GM18909 (cell line): ENCODE measurements around the gene GRIN1.
A peak's percentile ranks its signal among the peaks of the same experiment; 100 is the strongest.
"Not testable (repeated sequence)": the region's sequence is repeated elsewhere in the genome, so short reads cannot be mapped to it uniquely, and the experiment has no call there.

ENCODE experiments used
- ATAC-seq: cut with Tn5 transposase; IDR thresholded peaks from one replicate; pipeline ENCODE4 v1.9.1; 2021; ENCODE audit warnings: mild to moderate bottlenecking; ENCODE audit not compliant: unreplicated experiment, poor library complexity

Gene GRIN1

DNA sequence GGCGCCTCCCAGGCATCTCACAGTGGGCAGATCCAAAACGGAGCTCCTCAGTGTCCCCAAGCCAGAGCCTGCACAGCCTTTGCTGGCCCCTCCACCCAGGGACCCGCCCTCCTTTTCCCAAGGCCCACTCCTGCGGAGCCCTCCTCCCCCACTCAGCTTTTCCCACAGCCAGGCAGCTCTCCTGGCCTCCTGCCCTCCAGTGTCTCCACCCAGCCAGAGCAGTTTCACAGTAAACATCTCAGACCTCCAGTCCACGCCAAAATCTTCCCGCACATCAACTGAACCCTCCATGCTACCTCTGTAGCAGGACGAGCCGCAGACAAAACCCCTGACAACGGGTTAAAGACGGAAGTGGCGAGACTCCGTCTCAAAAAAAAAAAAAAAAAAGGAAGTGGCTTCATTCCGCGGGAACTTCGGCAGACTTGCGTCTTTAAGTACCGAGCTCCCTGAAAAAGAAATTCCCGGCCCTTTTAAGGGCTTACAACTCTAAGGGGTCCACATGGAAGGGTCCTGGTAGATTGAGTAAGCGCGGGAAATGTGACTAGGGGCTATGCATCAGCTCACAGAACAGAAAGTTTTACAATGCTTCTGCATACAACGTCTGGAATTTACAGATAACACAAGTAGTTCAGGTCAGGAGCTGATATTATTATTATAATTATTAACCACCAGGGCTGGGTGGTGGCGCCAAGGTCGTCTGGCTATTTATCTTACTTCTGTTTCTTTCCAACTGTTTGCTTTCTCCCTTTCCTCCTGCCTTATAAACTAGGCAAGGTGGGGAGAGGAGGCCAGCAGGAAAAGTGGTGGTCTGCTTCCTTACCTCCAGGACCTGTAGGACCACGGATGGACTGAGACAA is 11.4 kb upstream of the GRIN1 start:
- no peak for ATAC-seq

DNA sequence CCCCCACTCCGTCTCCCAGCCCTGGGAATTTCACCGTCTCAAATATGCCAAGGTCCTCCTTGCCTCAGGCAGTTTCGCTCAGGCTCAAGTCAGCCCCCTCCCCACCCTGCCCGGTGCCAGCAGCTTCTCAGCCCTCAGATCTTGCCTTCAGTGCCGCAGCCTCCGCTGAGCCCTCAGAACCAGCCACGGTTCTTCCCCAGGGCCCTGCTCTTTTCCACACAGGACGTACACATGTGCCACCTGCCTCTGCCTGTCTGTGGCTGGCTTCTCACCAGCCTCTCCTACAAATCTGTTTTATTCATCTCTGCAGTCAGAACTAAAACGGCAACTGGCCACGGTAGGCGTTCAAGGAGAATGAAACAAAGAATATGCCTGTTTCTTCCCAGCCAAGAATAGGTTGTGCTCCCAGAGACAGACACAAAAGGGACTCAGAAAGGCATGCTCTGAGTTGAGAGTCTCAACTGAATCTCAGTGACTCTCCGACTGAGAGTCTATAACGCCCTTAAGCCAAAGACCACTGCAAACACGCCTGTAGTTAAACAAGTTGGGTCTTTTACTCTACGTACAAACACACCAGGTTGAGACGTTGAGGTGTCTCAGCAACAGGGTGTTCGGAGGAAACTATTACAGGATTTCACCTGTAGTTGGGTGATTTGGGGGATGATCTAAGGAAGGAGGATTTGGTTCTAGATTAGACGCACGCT is 10.6 kb upstream of the GRIN1 start:
- ATAC-seq = no peak

DNA sequence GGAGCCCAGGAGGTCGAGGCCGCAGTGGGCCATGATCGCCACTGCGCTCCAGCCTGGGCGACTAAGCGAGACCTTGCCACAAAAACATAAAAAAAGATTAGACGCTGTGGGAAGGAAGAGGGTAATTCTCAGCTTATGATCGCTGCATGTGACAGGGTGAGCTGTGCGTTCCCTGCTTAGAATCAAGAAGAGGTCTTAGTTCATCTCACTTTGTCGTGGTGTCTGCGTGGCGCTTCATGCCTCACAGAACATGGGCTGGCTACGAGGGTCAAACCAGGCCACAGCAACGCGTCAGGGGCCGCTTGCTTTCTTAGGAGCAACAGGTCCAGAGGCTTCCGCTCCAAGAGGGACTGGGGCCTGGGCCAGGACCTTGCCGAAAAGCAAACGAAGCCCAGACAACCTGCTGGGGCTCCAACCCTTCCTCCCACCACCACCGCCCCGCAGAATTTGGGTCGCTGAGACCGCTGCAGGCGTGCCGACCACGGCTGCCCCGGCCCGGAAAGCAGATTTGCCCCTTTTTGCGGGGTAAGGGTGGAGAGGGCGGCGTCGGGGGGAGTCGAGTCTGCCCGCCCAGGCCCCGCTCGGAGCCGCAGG is 10.0 kb upstream of the GRIN1 start:
- ATAC-seq = peak; percentile 11

DNA sequence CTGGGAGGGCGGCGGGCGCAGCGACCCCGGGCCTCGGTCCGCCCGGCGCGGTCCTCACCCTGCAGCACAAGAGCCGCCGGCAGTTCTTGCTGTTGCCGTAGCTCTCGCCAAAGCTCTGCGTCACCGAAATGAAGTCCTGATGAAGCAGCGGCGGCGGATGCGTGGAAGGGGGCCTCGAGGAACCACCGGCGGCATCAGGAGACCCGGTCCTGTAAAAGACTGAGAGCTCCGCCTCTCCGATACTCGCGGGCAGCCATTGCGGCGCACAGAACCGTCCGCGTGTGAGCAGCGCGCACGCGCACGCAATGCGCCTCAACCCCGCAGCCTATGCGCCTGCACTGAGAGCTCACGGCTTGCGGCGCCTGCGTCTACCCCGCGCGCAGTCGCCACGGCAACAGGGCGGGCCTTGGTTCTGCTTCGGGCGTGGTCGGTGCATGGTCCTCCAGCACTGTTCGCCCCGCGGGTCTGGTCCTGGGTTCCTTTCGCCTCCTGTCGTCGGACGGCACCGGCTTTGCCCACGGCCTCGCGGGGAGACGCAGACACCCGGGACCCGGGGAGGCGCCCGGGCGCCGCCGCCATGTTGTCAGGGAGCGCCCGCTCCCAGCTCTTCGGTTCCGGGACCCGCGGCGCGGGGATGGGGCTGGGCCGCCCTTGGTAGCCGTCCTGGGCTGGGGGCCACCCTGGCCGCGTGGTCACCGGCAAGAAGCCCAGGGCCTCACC is 9.3 kb upstream of the GRIN1 start:
- peak; percentile 80 for ATAC-seq

DNA sequence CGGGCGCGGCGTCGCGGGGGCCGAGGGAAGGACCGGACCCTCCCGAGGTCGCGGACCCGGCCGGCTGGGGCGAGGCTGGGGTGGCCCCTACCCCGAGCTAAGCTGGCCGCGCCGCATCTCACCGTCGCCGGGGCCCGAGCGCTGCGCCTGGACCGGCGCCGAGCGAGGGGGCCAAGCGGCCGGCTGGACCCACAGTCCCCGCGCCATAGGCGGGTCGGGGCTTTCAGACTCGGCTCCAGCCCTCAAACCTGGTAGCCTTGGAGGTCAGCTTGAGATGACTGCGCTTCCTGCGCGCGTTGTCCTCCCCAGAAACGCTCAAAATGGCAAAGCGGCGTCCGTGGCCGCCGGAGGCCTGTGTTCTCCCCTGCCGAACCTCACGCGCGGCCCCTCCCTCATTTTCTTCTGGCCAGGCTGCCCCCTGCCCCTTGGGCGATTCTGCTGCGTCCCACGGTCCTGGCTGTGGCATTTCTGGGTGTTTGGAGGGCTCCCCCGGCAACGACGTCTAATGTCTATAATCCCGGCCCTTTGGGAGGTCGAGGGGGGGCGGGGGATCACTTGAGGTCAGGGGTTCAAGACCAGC is 8.7 kb upstream of the GRIN1 start:
- peak; percentile 4 for ATAC-seq

DNA sequence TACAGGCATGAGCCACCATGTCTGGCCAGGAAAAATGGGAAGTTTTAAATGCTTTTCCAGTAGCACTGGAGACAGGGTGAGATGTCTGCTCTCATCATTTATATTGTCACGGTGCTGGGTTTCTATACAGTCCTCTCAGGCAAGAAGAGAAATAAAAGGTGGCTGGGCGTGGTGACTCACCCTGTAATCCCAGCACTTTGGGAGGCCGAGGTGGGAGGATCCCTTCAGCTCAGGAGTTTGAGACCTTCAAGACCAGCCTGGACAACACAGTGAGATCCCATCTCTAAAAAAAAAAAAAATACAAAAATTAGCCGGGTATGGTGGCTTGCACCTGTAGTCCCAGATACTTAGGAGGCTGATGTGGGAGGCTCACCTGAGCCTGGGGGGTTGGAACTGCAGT is 4.8 kb upstream of the GRIN1 start:
- ATAC-seq = no peak

DNA sequence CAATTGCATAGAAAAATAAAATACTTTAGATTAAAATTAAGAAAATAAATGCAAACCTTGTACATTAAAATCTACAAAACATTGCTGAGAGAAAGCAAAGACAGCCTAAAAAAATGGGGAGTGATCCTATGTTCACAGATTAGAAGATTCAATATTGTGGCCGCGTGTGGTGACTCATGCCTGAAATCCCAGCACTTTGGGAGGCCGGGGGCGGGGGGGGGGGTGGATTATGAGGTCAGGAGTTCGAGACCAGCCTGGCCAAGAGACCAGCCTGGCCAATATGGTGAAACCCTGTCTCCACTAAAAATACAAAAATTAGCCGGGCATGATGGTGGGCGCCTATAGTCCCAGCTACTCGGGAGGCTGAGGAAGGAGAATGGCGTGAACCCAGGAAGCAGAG is 3.8 kb upstream of the GRIN1 start:
- not testable (repeated sequence) for ATAC-seq

DNA sequence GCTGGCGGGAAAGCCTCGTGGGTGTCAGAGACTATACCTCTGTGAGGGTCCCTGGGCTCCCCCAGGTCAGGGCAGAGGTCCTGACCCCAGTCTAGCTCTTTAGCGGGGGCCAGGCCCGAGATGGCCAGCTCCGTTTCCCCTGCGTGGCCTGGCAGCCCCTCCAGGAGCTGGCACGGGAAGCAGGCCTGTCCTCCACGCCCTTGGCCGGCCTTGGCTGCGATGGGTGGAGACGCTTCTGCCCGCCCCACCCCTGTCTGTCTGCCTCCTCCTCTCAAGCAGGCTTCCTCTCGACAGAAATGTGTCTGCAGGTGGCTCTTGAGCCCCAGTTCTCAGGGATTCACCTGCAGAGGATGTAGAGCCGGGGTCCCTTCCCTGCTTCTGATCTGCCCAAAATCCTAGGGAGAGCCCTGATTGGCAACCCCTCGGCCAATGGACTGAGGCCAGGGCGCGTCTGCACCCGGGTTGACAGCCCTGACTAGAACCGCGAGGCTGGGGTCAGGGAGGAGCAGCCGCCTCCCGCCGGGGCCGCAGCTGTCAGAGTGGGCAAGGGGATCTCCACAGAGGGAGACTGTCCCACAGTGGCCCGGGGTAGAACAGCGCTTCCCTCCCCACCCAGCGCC is 2.6 kb upstream of the GRIN1 start:
- ATAC-seq = no peak

DNA sequence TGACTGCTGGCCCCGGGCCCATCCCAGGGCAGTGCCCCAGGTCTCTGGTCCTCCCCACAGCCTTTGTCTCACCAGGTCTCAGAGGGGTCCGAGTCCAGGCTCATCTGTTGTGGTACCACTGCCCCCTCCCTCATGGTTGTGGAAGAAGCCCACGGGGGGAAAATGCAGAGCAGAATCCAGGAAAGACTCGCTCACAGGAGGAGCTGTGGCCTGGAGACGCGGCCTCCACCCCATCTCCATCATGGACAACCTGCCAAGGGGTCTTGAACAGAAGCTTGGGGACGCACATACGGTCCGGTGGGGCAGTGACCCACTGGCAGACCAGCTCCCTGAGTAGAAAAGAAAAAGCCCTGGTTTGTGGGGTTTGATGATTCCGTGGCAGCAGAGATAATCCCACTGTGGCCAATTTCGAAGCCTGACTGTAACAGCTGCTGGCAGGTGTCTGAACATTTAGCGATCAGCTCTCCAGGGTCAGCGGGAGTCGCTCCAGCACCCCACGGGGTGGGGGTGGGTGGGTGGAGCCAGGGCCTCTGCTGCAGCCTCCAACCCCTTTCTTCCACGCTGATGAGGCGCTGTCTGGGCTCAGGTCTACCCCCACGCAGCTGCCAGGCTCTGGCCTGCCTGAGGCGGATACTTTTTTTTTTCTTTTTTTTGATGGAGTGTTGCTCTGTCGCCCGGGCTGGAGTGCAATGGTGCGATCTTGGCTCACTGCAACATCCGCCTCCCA is 1.9 kb upstream of the GRIN1 start:
- ATAC-seq = no peak

DNA sequence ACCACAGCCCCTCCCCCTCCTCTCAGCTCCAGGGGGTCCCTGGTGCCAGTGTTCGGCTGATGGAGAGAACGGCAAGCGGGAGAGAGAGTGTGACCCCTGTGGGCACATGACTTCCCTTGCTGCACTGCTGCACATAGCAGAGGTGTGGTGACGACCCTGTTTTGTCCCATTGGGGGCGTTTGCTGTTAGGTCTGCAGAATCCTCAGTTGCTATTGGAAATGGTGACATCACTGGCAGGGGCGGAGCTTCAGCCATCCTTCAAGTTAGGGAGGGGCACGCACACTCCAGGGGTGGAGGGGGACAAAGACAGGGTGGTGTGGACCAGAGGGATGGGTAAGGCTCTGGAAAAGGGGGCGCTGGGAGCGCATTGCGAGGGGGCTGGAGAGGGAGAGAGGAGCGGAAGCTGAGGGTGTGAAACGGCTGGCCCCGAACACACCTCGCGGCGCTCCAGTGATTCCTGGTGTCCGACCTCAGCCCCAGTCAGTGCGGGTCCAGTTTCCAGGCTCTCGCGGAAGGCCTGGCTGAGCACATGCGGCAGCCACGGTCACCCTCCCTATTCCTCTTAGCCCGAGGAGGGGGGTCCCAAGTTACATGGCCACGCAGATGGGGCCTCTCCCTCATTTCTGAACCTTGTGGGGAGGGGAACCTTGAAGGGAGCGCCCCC is 764 bp upstream of the GRIN1 start:
- no peak for ATAC-seq

DNA sequence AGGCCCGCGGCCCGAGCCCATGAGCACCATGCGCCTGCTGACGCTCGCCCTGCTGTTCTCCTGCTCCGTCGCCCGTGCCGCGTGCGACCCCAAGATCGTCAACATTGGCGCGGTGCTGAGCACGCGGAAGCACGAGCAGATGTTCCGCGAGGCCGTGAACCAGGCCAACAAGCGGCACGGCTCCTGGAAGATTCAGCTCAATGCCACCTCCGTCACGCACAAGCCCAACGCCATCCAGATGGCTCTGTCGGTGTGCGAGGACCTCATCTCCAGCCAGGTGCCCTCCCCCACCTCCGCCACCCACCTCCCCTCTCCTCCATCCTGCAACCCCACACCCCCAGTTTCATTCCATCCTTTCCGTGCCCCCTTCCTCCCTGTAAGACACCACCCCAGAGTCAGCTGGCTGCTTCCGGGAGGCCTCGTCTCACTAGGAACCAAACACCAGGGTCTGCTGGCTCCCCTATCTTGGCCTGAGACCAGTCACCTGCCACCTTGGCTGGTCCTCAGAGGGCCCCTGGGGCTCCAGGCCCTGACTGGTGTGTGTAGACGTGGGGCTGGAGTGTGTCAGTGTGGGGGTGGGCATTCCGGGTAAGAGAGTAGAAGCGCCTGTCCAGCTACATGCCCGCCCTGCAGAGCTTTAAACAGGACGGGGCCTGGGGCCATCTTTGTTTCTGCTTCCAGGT is 655 bp downstream of the GRIN1 start:
- ATAC-seq = no peak

DNA sequence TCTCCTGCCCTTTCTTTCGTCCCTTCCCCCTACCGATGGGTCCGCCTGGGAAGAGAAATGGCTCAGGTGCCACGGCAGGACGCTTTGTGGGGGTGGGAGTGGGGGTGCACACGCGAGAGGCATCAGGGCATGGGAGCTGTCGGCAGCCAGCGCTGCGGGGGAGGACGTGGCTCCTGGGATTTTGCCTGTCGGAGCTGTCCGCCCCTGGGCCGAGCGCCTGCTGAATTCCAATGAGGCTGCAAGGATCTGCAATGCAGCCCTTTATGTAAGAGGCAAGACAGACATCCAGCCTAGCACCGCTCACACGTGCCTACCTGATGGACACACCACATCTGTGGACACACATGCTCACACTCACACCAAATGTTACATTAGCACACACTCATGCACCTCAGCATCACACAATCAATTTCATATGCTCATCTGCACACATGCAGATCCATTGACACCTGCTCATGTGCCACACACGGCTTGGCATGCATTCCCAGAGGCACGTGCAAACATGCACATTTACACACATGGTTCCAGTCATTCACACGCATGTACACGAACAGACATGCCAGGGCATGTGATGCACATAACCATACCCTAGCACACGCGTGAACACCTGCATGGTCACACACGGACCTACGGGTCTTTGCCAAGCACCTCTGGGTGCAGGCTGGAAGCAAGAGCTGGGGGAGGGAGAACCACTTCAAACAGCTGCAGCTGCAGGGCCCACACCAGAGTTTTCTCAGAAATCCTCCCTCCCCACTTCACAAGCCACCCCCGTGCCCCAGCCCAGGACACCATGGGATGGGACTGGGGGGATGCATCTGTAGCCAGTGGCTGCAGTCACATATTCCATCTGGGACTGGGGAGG is 1.4 kb downstream of the GRIN1 start:
- ATAC-seq = no peak

DNA sequence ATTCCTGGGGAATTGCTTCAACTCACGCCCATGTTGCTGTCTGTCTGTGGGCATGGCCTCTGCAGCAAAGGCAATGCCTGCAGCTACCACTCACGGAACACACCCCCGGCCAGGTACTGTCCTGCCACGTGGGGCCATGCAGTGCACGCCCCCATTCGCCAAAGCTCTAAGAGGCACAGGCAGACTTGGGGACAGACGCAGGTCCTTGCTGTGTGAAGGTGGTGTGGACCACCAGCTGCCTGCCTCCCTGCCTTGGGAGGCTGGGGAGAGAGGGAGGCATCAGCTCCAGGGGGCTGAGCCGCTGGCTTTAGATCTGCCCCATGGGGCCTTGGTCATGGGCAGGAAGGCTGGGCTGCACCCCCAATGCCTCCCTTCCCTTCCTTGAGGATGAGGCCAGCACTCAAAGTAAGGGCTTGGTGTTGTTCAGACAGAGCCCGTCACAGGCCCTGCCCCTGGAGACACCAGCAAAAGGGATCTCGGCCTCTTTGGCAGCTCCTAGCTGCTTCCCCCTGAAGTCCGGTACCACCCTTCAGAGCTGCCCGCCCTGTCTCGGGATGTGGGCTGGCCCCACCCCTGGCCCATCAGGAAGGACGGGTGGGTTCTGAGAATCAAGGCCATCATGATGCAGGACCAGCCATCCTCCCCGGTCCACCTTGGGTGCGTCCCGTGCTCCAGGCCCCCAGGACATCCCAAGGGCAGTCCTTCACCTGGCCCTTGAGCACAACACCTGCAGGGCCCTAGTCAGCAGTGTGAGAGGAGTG is 2.3 kb downstream of the GRIN1 start:
- ATAC-seq = no peak

DNA sequence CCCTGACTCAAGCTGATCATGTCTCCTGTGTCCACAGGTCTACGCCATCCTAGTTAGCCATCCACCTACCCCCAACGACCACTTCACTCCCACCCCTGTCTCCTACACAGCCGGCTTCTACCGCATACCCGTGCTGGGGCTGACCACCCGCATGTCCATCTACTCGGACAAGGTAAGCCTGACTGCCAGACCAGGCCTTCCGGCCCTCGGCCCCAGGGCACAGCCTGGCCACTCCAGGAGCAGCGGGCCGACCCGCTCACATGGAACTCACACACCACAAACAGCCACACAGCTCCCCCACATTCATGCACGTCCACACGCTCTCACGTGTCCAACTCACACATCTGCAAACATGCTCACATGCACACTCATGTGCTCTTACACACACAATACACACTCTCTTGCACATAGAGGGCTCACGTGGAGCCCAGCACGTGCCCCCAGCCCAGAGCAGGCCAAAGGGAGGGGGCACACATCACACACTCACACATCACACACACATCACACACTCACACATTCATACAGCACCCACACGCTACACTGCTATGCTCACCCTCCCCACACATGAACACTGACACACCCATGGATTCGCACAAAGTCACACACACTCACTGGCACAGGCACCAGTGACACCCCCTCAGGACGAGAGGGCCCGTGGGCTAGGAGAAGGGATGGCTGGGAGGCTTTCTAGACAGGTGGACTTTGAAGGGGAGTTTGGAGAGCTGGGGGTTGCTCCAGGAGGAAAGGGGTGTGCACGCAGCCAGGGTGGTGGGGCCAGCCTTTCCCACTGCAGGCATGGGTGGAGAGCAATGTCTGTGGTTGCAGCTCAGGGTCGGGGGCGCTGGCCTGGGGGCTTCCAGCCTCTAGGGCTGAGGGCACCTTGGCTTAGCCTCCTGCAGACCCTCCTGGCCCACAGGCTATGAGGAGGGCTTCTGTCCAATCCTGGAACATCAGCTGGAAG is 3.3 kb downstream of the GRIN1 start:
- ATAC-seq = no peak

DNA sequence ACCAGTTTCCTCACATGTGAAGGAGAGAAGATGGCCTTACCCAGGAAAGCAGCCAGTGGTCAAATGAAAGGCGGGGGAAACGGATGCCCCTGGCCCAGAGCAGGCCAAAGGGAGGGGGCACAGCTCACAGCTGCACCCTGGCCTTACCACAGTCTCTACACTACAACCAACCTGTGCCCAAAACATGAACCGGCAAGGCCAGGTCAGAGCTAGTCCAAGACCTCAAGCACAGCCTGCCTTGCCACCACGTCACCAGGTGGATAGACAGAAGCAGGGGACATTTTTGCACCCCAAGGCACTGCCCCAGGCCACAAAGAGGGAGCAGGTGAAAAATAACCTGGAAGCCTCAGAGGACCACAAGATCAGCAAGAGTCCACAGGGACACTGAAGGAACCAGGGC is 4.5 kb downstream of the GRIN1 start:
- ATAC-seq = no peak
